ENCODE data around the gene TSPAN17.

DNA sequence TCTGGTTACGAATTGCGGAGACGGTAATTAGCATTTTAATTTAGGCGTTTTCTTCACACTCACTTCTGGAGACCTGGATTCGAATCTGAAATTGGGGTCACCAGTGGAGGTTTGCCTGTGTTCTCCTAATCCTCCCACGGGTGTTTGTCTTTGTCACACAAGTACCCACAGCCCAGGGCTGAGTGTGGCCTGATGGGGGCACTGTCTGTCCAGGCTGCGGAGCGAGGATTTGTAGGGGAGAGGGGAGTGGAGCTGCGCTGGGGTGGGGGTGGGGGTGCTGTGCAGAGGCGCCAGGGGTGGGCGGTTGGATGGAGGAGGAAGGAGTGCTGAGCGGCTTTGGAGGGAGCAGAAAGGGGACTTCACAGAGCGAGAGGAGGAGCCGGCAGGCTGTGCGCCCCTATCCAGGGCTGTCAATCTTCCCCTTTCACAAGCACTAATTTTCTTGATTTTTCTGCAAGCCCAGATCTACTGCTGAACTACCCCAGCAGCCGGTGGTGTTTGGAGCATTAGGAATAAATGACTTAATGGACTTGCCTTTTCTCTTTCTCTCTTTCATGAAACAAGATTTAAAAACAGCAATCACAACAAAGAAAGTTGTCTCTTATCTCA lies 53.1 kb downstream of the TSPAN17 start:
- TF ChIP-seq POLR2A (conservative IDR thresholded peaks at IDR 0.05), result no peak
- no peak for TF ChIP-seq TARDBP (IDR thresholded peaks at IDR 0.05)
- peak in 1 of 2 experiments; percentile 45; a peak in 2 of 4 replicates for TF ChIP-seq RAD21 (CRISPR knock-in tag; conservative IDR thresholded peaks at IDR 0.05 in 1 of 2, IDR thresholded peaks at IDR 0.05 in 1 of 2)
- TF ChIP-seq TCF7L2 (IDR thresholded peaks at IDR 0.05; ENCODE audit: low read depth, low read length), result no peak
- TF ChIP-seq, protein P1, sequence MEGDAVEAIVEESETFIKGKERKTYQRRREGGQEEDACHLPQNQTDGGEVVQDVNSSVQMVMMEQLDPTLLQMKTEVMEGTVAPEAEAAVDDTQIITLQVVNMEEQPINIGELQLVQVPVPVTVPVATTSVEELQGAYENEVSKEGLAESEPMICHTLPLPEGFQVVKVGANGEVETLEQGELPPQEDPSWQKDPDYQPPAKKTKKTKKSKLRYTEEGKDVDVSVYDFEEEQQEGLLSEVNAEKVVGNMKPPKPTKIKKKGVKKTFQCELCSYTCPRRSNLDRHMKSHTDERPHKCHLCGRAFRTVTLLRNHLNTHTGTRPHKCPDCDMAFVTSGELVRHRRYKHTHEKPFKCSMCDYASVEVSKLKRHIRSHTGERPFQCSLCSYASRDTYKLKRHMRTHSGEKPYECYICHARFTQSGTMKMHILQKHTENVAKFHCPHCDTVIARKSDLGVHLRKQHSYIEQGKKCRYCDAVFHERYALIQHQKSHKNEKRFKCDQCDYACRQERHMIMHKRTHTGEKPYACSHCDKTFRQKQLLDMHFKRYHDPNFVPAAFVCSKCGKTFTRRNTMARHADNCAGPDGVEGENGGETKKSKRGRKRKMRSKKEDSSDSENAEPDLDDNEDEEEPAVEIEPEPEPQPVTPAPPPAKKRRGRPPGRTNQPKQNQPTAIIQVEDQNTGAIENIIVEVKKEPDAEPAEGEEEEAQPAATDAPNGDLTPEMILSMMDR (IDR thresholded peaks at IDR 0.05 in 2 of 3, conservative IDR thresholded peaks at IDR 0.05 in 1 of 3; ENCODE audit: insufficient read depth in 2 of 3, low read depth in 1 of 3, low read length in 3 of 3), result peak; percentile 41 to 63 (median 43); a peak in 5 of 6 replicates
- no peak for TF ChIP-seq NFE2 (IDR thresholded peaks at IDR 0.05; ENCODE audit: low read depth)
- no peak for TF ChIP-seq ZNF175 (CRISPR knock-in tag; IDR thresholded peaks at IDR 0.05; ENCODE audit: low read depth)
- no peak for TF ChIP-seq GABPA (tag; conservative IDR thresholded peaks at IDR 0.05; ENCODE audit: low read depth)
- TF ChIP-seq CBFA2T3 (IDR thresholded peaks at IDR 0.05), result no peak
